OCI-LY1 (cell line): Measurements from ENCODE around the gene DMBT1.

ENCODE experiments used
- CTCF ChIP-seq: fragments of 200-600 bp; sonication (generic), shearing (Covaris generic); IDR thresholded peaks from 2 replicates; pipeline ENCODE4 v1.5.1; 2017; ENCODE audit warnings: mild to moderate bottlenecking, antibody characterized with exemption, low read length, moderate library complexity, mixed read lengths
- EZH2 ChIP-seq: fragments of 200-600 bp; sonication (generic), shearing (Covaris generic); IDR thresholded peaks from 2 replicates; pipeline ENCODE4 v1.8.0; 2017; ENCODE audit warnings: borderline replicate concordance, mixed run types, mild to moderate bottlenecking, antibody characterized with exemption, low read length, moderate library complexity, mixed read lengths

DNA sequence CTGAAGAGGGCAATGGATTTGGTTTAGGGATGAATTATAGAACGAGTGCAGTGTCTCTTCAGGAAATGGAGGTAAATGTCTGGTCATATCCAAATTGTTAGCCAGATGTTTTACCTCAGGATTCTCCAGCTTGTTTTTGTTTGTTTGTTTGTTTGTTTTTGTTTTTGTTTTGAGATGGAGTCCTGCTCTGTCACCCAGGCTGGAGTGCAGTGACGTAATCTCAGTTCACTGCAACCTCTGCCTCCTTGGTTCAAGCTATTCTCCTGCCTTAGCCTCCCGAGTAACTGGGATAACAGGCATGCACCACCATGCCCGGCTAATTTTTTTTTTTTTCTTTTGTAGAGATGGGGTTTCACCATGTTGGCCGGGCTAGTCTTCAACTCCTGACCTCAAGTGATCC lies 132.2 kb downstream of the DMBT1 start:
- no peak for TF ChIP-seq CTCF
- TF ChIP-seq EZH2 = no peak
